NCI-H2029 treated with DMSO at 0.1 percent for 48 hours (cell line): ENCODE measurements around the gene EEF1A1.

Source experiments
- DNase-seq: peaks from one replicate; lab custom pipeline; 2025; lab: John Stamatoyannopoulos, UW

EEF1A1 gene

DNA sequence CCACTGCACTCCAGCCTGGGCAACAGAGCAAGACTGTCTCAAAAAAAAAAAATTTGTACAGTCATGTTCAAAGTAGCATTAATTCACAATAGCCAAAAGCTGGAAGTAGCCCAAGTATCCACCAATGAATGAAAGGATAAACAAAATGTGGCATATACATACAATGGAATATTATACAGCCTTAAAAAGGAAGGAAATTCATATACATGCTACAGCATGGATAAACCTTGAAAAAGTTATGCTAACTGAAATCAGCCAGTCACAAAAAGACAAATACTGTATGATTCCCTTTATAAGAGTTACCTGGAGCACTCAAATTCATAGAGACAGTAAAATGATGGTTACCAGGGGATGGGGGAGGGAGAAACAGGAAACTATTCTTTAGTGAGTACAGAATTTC is 15.7 kb downstream of the EEF1A1 start:
- no peak for DNase-seq

DNA sequence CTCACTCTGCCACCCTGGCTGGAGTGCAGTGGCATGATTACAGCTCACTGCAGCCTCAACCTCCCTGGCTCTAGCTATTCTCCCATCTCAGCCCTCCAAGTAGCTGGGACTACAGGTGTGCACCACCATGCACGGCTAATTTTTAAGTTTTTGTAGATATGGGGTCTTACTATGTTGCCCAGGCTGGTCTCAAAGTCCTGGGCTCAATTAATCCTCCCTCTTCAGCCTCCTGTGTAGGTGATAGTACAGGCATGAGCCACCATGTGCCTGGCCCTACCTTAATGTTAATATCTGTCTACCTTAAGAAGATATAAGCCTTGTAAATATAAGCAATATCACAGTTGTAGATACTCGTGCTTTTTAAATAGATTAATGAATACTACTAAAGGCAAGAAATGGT is 16.7 kb downstream of the EEF1A1 start:
- DNase-seq, result no peak

DNA sequence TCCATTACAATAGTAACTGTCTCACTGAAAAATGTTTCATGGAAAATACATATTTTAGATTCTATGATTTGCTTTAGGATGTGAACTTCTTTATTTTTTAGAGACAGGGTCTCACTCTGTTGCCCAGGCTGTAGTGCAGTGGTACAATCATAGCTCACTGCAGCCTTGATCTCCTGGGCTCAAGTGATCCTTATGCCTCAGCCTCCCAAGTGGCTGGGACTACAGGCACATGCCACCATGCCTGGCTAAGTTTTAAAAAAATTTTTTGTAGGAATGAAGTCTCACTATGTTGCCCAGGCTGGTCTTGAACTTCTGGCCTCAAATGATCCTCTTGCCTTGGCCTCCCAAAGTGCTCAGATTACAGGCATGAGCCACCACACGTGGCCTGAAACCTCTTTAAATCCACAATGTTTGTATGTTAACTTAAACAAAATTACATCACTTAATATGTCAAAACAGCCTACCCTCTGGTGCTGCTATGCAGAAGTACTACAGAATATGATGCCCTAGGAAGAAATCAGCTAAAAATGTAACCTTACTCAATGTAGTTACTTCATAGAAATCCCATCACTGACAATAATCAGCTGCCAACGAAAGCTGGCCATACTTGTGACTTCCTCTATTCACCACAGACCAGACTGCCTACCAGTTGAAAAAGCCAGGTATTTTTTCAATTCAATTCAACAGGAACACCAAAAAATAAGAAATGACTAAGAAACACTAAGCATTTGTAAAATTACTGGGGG is 17.6 kb downstream of the EEF1A1 start:
- DNase-seq, result no peak

DNA sequence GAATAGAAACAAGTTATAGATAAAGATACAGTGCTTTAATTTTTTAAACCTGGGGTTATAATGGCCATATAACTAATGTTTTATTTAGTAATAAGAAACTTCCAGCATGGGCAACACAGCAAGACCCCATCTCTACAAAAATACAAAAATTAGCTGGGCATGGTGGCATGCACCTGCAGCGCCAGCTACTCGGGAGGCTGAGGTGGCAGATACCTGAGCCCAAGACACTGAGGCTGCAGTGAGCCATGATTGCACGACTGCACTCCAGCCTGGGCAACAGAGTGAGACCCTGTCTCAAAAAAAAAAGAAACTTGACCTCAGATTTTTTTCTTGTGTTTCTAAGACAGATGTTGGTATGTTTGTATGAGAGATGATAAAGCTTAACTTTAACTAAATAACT is 22.9 kb downstream of the EEF1A1 start:
- DNase-seq, result no peak

DNA sequence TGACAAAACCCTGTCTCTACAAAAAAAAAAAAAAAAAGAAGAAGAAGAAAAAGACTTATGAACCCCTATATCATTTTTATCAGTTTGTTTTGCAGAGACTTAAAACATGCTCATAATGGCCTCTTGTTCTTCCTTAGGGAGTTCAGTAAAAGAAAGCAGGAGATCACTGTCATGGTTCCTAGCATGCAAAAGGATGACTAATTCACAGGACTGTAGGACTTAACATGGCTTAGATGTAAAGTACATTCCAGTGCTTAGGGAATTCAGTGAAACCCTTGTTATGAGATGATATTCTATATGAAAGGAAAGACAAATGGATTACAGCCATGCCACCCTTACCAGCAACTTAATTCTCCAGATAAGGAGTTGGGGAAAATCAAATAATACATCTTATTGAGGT is 29.5 kb downstream of the EEF1A1 start:
- no peak for DNase-seq

DNA sequence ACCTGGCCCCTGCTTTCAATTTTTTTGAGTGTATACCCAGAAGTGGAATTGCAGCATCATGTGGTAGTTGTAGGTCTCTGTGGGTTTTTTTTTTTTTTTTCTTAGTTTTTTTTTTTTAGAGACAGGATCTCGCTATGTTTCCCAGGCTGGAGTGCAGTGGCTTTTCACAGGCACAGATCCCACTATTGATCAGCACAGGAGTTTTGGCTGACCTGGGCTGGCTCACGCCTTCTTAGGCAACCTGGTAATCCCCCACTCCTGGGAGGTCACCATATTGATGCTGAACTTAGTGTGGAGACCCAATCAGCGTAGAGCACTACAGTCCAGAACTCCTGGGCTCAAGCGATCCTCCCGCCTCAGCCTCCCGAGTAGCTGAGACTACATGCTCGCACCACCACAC is 33.4 kb downstream of the EEF1A1 start:
- no peak for DNase-seq

DNA sequence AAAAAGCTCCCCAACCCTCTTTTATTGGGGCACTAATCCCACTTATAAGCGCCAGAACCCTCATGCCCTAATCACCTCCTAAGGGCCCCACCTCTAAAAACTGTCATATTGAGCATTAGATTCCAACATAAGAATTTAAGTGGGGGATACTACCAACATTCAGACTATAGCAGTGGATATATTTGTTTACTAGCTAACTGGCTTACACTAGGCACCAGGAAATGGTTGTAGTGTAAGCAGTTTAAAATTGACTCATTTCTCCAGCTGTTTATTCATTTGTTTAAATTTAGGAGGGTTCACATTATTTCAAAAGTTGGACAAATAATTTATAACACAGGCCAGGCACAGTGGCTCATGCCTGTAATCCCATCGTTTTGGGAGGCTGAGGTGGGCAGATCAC is 36.4 kb downstream of the EEF1A1 start:
- no peak for DNase-seq

DNA sequence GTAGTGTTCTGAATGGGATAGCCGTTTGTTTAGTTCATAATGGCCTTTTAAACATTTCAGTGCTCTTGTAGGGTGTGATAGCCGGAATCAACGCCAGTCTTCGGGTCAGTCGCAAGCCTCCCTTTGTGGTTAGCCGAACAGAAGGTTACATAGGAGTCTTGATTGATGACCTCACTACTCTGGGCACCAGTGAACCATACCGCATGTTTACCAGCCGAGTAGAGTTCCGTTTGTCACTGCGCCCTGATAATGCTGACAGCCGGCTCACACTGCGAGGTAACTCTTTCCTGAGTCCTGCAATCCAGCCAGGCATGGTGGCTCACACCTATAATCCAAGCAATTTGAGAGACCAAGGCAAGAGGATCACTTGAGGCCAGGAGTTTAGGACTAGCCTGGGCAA is 38.9 kb downstream of the EEF1A1 start:
- no peak for DNase-seq

DNA sequence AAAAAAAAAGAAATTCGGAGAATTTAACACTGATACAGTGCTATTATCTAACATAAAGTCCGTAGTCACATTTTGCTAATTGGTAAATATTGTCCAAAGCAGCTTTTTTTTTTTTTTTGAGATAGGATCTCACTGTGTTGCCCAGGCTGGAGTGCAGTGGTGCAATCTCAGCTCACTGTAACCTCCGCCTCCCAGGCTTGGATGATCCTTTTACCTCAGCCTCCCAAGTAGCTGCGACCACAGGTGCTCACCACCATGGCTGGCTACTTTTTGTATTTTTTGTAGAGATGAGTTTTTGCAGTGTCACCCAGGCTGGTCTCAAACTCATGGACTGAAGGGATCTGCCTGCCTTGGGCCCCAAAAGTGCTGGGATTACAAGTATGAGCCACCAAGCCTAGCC is 43.4 kb downstream of the EEF1A1 start:
- DNase-seq, result no peak

DNA sequence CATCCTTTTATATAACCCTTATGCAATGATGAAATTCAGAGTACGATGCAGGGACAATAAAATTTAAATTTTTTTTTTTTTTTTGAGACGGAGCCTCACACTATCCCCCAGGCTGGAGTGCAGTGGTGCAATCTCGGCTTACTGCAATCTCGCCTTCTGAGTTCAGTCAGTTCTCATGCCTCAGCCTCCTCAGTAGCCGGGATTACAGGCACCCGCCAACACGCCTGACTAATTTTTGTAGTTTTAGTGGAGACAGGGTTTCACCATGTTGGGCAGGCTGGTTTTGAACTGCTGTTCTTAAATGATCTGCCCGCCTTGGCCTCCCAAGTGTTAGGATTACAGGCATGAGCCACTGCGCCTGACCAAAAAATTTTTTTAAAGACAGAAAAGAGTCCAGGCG is 44.1 kb downstream of the EEF1A1 start:
- no peak for DNase-seq

DNA sequence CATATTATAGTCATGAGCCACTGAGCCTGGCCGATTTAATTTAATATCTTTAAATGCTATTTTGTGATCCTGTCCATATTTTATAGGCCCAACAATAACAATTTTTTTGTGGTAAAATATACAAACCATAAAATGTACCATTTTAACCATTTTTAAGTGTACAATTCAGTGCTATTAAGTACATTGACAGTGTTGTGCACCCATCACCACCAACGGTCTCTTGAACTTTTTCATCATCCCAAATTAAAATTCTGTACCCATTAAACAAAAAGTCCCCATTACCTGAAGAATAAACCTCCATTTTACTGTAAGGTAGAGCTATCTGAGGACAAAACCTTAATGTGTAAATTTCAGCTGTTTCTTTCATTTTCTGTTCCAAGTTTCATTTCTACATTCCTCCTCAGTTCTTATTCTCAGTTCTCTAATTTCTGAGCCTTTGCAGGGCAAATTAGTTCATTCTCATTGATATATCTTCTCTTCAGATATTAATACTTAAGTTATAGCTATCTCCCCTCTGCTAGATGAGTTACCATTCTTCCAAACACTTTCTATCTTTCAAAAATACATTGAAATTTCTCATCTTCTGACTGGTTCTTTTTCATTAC is 49.0 kb downstream of the EEF1A1 start:
- DNase-seq, result no peak
